NCI-H2107 treated with DMSO at 0.1 percent for 48 hours (cell line): Measurements from ENCODE around the gene C19orf67.

Experiments
- DNase-seq: peaks from one replicate; lab custom pipeline; 2025; ENCODE audit not compliant: unreplicated experiment; lab: John Stamatoyannopoulos, UW

The C19orf67 gene

GRCh38 chr19:14110650-14111049 is 25.1 kb upstream of the C19orf67 start:
- no peak for DNase-seq

- DNase-seq, result no peak
These were observed 22.2 kb upstream of the C19orf67 start for GRCh38 chr19:14107581-14108461.

GRCh38 chr19:14106840-14107239 is 21.3 kb upstream of the C19orf67 start:
- no peak for DNase-seq

- DNase-seq, result no peak
These were observed 20.1 kb upstream of the C19orf67 start for GRCh38 chr19:14105680-14106079.

- DNase-seq, result no peak
These were observed 17.7 kb upstream of the C19orf67 start for GRCh38 chr19:14103310-14103709.

GRCh38 chr19:14102756-14103155 is 17.2 kb upstream of the C19orf67 start:
- DNase-seq, result no peak

- no peak for DNase-seq
These were observed 16.6 kb upstream of the C19orf67 start for GRCh38 chr19:14102102-14102696.

- DNase-seq, result no peak
These were observed 15.5 kb upstream of the C19orf67 start for GRCh38 chr19:14101003-14101545.

- no peak for DNase-seq
These were observed 12.1 kb upstream of the C19orf67 start for GRCh38 chr19:14097532-14098151.

GRCh38 chr19:14096272-14096992 is 10.8 kb upstream of the C19orf67 start:
- DNase-seq, result no peak

GRCh38 chr19:14094854-14095253 is 9.3 kb upstream of the C19orf67 start:
- DNase-seq, result no peak

GRCh38 chr19:14093117-14093823 is 7.7 kb upstream of the C19orf67 start:
- no peak for DNase-seq

GRCh38 chr19:14091813-14092462 is 6.4 kb upstream of the C19orf67 start:
- DNase-seq, result no peak

GRCh38 chr19:14091081-14091812 is 5.7 kb upstream of the C19orf67 start:
- no peak for DNase-seq

- DNase-seq, result no peak
These were observed 5.0 kb upstream of the C19orf67 start, which contains the start of gene SAMD1 for GRCh38 chr19:14090509-14091080. Gene SAMD1 (minus strand): TSS chr19:14090751.

GRCh38 chr19:14089662-14090508 is 4.3 kb upstream of the C19orf67 start:
- no peak for DNase-seq

GRCh38 chr19:14089412-14089661 is 3.8 kb upstream of the C19orf67 start:
- DNase-seq, result no peak
